HEK293 (cell line): ENCODE measurements around the gene LRRK1.

Source experiments
- ATF2 ChIP-seq: fragments of 450-650 bp; formaldehyde crosslinking; IDR thresholded peaks from 2 replicates; pipeline ENCODE4 v1.5.1; 2016; ENCODE audit warnings: missing biosample characterization, missing genetic modification characterization, low read depth
- OSR2 ChIP-seq: fragments of 450-650 bp; formaldehyde crosslinking; IDR thresholded peaks from 2 replicates; pipeline ENCODE4 v1.5.1; 2016; ENCODE audit warnings: missing biosample characterization, missing genetic modification characterization
- PRDM10 ChIP-seq: fragments of 450-650 bp; formaldehyde crosslinking; IDR thresholded peaks from 2 replicates; pipeline ENCODE4 v1.5.1; 2016; ENCODE audit warnings: missing biosample characterization, missing genetic modification characterization
- ZBTB1 ChIP-seq: fragments of 450-650 bp; formaldehyde crosslinking; IDR thresholded peaks from 2 replicates; pipeline ENCODE4 v1.5.1; 2016; ENCODE audit warnings: missing biosample characterization, missing genetic modification characterization
- ZBTB49 ChIP-seq: fragments of 450-650 bp; formaldehyde crosslinking; IDR thresholded peaks from 2 replicates; pipeline ENCODE4 v1.5.1; 2016; ENCODE audit warnings: missing biosample characterization, missing genetic modification characterization, low read depth
- ZNF155 ChIP-seq: fragments of 450-650 bp; formaldehyde crosslinking; IDR thresholded peaks from 2 replicates; pipeline ENCODE4 v1.5.1; 2016; ENCODE audit warnings: missing biosample characterization, missing genetic modification characterization

GRCh38 chr15:101062063-101062462 lies 142.9 kb downstream of the LRRK1 start:
- TF ChIP-seq ZNF155 (tag by site-specific recombination), result no peak
- no peak for TF ChIP-seq ZBTB1 (tag by site-specific recombination)
- TF ChIP-seq ZBTB49, result no peak
- TF ChIP-seq ATF2 (tag by site-specific recombination), result no peak
- no peak for TF ChIP-seq PRDM10 (tag by site-specific recombination)
- no peak for TF ChIP-seq OSR2 (tag by site-specific recombination)
